Endothelial cell of umbilical vein (primary cell): ENCODE measurements around the gene MTLN.

Experiments used
- CTCF ChIP-seq, 2 donors: IDR thresholded peaks; 1 replicate in 1 of 2; 2 replicates in 1 of 2; pipeline ENCODE4 v1.5.1; 2011; ENCODE audit warnings: low read length in 2 of 2, mild to moderate bottlenecking in 2 of 2, moderate library complexity in 2 of 2, control low read depth in 1 of 2, inconsistent platforms in 1 of 2, low read depth in 1 of 2; ENCODE audit not compliant: insufficient read depth in 1 of 2; ENCODE audit errors: extremely low read depth in 1 of 2
- EZH2 ChIP-seq: IDR thresholded peaks from 2 replicates; pipeline ENCODE4 v1.6.1; 2012; ENCODE audit warnings: borderline replicate concordance, low read depth, mild to moderate bottlenecking, moderate library complexity, low read length, inconsistent platforms; ENCODE audit not compliant: severe bottlenecking
- FOS ChIP-seq: IDR thresholded peaks from 2 replicates; pipeline ENCODE4 v1.6.1; 2011; ENCODE audit warnings: mild to moderate bottlenecking, low read length, moderate library complexity, borderline replicate concordance; ENCODE audit not compliant: insufficient read depth
- GATA2 ChIP-seq: IDR thresholded peaks from 2 replicates; pipeline ENCODE4 v1.7.0; 2011; ENCODE audit warnings: low read depth, mild to moderate bottlenecking, moderate library complexity, mixed read lengths, low read length; ENCODE audit not compliant: insufficient read length, insufficient read depth
- JUN ChIP-seq: IDR thresholded peaks from 2 replicates; pipeline ENCODE4 v1.6.1; 2011; ENCODE audit warnings: borderline replicate concordance, low read depth; ENCODE audit not compliant: insufficient read length, insufficient read depth
- MAX ChIP-seq: IDR thresholded peaks from 2 replicates; pipeline ENCODE4 v1.6.1; 2011; ENCODE audit not compliant: insufficient read depth, insufficient read length
- POLR2A ChIP-seq: IDR thresholded peaks from 2 replicates; pipeline ENCODE4 v1.6.1; 2012; ENCODE audit warnings: low read depth, mild to moderate bottlenecking, control low read depth, low read length
- POLR2AphosphoS5 ChIP-seq: IDR thresholded peaks from 2 replicates; pipeline ENCODE4 v1.6.1; 2012; ENCODE audit warnings: low read depth, mild to moderate bottlenecking, control low read depth, low read length, moderate library complexity; ENCODE audit not compliant: insufficient read depth

DNA sequence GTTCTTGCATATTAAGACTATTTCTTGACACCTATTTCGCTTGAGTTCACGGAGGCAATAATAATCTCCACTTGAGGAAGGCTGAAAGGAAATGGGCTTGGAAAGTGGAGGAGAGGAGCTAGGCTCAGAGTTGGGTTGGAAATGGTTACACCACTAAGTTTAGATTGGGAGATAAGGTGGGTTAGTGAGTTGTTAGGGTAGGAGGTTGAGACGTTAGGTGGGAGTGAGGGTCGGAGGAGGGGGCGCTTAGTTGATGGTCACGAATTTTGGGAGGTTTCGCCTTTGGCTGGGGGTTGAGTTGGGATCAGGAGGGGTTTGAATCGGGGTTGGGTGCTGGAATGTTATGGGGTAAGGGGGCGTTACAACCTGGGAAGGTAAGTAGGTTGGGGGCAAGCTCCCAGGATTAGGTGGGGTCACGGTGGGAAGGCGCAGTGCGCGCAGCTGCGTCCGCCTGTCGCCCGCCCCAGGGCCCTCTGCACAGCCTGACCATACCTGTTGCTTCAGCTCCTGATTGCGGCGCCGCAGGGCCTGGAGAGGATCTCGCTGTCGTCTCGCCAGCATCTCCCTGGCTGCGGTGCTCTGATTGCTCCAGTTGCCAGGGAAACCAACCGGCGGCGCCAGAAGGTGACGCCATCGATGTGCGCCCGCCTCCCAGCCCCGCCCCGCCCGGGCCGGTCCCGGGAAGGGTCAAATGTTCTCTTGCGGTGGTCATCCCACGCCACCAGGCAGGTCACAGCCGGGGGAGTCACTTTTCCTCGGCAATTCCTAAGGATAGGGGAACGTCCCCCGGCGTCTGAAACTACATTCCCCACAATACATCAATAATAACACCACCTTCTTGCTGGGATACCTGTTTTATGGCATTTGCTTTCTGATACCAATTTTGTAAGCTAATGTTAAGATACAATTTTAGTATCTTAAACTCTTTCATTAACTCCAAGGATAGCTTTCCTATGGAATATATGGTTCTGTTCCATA, 7.7 kb downstream of the MTLN start, which contains the start of gene NPHP1:
- TF ChIP-seq CTCF (IDR thresholded peaks at IDR 0.05; ENCODE audit: extremely low read depth in 1 of 2, insufficient read depth in 1 of 2, low read depth in 1 of 2, low read length in 2 of 2): no peak
- TF ChIP-seq POLR2A: peak; percentile 82
- no peak for TF ChIP-seq JUN
- TF ChIP-seq EZH2: no peak
- peak; percentile 79 for TF ChIP-seq POLR2AphosphoS5
- TF ChIP-seq GATA2: no peak
- TF ChIP-seq MAX: peak; percentile 8
- no peak for TF ChIP-seq FOS
